Measurements from ENCODE around the gene GTF2F2.

Gene GTF2F2

DNA sequence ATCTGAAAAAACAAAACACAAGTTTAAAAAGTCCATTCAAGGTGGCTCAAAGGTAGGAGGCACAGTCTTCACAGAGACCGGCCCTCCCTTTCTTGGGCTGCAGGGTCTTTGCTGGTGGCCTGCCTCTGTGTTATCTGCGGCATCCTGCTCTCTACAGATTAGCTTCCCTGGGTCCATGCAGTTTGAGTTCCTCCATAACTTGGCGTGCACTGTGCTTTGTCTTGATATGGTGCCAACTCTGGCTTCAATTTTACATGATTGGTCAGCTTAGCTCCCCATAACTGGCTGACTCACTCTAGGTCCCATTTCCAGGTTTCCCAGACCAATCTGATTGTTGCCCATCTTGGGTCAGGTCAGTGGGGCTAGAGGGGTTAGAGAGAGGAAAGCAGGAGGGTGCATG, 178.9 kb downstream of the GTF2F2 start:
- TF ChIP-seq JUND (IDR thresholded peaks at IDR 0.05; ENCODE audit: low read depth) = no peak
- in situ Hi-C loops (cut with HindIII; ENCODE audit: low pct_unique_long_range_greater_than_20kb, low sequenced_read_pairs) = no loop called here
- no peak for DNase-seq (ENCODE audit: low read depth in 1 of 2, low spot score in 1 of 2)

DNA sequence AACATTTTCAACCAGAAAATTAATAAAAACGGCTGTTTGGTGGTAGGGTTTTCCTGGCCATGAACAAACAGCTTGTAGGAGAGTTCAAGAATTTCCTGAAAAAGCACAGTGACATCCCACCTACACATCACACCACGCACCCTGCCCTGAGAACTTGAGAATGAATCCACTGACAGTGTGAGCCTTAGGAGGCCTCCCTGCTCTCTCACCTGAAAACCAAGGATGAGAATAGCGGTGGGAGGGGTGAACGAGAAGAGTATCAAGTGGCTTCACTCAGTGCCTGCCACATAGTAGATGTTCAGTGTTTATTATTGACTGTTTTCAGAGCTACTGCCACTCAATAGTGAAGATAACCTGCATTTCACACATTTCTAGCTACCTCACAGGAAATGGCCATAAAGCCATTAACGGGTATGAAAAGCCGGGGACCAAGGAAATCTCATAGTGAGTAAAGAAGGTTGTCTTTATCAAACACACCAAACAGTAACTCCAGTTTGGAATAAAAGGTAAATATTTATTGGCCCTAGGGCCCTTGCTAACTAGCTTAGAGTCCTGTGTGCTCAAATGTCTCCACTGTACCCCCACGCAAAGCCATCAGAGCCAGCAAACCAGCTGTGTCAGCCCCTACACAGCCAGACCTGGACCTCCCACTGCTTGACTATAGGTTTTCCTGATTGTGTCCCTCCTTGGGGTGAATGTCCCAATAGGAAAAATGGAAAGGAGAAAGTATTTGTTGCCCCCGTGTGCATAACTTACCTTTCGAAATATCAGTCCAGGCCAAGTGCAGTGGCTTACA, 180.1 kb downstream of the GTF2F2 start:
- DNase-seq (ENCODE audit: low read depth in 1 of 2, low spot score in 1 of 2) = no peak
- TF ChIP-seq JUND (IDR thresholded peaks at IDR 0.05; ENCODE audit: low read depth) = no peak
- in situ Hi-C loops (cut with HindIII; ENCODE audit: low pct_unique_long_range_greater_than_20kb, low sequenced_read_pairs) = no loop called here

DNA sequence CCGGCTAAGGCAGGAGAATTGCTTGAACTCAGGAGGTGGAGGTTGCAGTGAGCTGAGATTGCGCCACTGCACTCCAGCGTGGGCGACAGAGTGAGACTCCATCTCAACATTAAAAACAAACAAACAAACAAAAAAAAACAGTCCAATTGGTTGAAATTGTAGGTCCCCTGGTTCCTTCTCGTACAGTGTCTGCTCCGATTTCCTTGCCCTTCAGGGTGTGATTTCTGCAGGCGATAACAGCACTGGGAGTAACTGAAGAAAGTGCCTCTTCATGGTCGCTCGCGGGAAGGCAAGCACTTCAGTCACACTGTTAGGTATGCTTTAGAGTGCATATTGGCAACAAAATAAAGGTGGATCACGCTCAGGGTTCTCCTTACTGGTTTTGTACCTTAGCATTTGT, 181.0 kb downstream of the GTF2F2 start:
- no peak for TF ChIP-seq JUND (IDR thresholded peaks at IDR 0.05; ENCODE audit: low read depth)
- in situ Hi-C loops (cut with HindIII; ENCODE audit: low pct_unique_long_range_greater_than_20kb, low sequenced_read_pairs) = no loop called here

DNA sequence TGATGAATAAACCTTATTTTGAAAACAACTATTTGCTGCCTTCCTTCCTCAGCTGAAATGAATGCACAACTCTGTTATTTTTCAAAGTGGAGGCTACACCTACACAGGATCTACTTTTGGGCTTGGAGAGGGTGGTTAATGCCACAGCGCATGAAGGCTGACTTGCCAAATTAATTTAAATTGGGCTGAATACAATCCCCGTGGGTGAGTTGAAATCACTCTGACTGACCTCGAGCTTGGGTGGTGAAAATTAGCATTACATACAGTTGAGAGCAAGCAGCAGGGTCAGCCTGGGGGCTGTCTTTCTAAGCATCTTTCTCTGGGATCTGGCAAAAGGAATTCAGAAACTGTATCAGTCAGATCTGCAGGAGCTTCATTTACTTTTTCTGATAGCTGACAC, 182.2 kb downstream of the GTF2F2 start:
- in situ Hi-C loops (cut with HindIII; ENCODE audit: low pct_unique_long_range_greater_than_20kb, low sequenced_read_pairs) = no loop called here
- TF ChIP-seq JUND (IDR thresholded peaks at IDR 0.05; ENCODE audit: low read depth) = no peak
- no peak for DNase-seq (ENCODE audit: low read depth in 1 of 2, low spot score in 1 of 2)

More for the DNA sequence above, 181.0 kb downstream of the GTF2F2 start:
- DNase-seq (ENCODE audit: low read depth in 1 of 2, low spot score in 1 of 2) = peak in 1 of 2 experiments; percentile 25

DNA sequence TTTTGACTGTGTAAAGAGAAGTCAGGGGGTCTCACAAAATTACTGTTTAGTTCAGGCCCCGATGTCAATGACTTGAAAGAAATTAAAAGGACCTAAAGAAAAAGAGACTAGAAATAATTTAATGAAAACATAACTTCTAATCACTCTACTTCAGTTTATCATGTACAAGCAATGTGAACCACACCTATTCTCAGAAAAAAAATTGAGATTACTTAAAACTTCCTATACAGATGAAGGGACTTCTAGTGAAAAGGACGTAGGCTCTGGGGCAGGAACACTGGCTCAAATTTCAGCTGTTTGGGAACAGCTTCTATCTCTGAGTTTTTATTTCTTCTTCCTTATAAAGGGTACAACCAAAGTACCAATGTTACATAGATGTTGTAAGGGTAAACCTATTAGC, 182.7 kb downstream of the GTF2F2 start:
- in situ Hi-C loops (cut with HindIII; ENCODE audit: low pct_unique_long_range_greater_than_20kb, low sequenced_read_pairs) = no loop called here
- TF ChIP-seq JUND (IDR thresholded peaks at IDR 0.05; ENCODE audit: low read depth) = no peak

DNA sequence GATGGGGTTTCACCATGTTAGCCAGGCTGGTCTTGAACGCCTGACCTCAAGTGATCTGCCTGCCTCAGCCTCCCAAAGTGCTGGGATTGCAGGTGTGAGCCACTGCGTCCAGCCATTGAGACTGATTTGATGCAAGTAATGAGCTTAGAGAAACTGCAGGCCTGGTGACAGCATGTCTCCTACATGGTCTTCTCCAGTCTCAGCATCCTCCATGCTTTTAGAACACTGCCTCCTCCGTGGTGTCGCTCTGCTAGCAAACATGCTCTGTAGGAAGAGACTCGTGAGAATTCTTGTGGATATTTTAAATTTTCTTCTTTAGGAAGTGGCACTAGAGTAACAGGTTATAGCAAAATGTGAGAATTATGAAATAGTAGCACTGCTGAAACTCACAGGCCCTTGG, 183.6 kb downstream of the GTF2F2 start:
- in situ Hi-C loops (cut with HindIII; ENCODE audit: low pct_unique_long_range_greater_than_20kb, low sequenced_read_pairs) = no loop called here
- TF ChIP-seq JUND (IDR thresholded peaks at IDR 0.05; ENCODE audit: low read depth) = no peak
- DNase-seq (ENCODE audit: low read depth in 1 of 2, low spot score in 1 of 2) = no peak

More for the DNA sequence above, 182.7 kb downstream of the GTF2F2 start:
- no peak for DNase-seq (ENCODE audit: low read depth in 1 of 2, low spot score in 1 of 2)

DNA sequence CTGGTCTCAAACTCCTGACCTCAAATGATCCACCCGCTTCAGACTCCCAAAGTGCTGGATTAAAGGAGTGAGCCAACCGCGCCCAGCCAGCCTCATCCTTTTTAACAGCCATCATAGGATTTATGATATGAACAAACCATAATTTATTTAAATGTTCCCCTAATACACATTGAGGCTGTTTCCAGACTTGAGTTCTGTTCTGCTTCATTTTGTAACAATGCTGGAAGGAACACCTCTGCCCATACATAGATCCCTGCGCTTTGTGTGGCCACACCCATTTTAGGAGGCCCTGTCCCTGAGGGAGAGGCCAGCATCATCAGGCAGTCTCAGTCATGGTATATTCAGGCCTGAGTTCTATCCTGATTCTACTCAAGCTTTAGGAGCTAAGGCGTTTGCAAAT, 184.8 kb downstream of the GTF2F2 start:
- in situ Hi-C loops (cut with HindIII; ENCODE audit: low pct_unique_long_range_greater_than_20kb, low sequenced_read_pairs) = no loop called here
- no peak for TF ChIP-seq JUND (IDR thresholded peaks at IDR 0.05; ENCODE audit: low read depth)
- no peak for DNase-seq (ENCODE audit: low read depth in 1 of 2, low spot score in 1 of 2)

DNA sequence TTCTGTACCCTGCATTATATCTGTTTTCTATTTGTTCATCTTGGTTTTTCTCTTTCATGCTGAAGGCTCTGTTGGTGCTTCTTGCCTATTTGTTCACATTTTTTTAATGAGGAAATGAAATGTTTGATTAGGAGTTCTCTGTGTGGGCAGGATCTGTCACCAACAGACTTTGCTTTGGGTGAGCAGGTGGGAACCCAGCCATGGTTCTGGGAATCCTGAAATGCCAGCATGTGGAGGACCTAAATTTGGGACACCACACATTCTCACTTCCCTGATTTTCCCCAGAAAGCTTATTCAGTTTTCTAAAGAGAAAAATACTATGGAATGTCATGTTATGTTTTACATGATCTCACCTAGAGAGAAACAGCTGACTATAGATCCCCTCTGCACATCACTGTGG, 186.7 kb downstream of the GTF2F2 start:
- no peak for DNase-seq (ENCODE audit: low read depth in 1 of 2, low spot score in 1 of 2)
- in situ Hi-C loops (cut with HindIII; ENCODE audit: low pct_unique_long_range_greater_than_20kb, low sequenced_read_pairs) = no loop called here
- no peak for TF ChIP-seq JUND (IDR thresholded peaks at IDR 0.05; ENCODE audit: low read depth)

DNA sequence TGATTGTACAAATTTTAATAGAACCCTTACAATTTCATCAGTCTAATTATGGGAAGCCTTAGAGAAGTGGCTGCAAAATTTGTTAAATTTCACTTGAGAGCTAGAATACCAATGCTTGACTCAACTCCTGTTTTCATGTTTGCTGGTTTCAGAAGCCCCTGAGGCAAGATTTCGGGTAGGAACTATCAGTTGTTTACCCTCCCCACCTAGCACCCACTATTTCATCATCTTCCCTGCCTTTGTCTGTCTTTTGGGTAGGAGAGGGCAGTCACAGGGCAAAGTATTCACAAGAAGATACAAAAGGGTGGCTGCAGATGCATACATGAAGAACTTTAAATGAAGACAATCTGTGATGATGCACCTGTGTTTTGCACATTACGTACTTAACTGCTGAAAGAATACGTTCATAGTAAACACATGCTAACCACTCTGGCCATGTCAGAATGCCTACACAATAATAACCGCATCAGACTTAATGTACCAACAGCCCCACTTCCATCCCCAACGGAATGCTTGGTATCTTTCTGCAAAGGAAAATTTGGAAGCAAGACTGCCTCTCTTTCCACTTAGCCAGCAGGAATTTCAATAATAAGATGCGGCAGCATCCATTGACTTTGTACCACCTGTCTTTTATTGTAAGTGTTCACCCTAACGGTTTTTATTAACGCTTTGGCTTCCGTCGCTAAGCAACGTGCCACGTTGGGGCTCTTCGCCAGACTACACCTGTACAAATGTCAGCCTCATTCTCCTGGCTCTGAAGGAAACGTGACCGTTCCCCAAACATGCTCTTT, 190.2 kb downstream of the GTF2F2 start:
- TF ChIP-seq JUND (IDR thresholded peaks at IDR 0.05; ENCODE audit: low read depth) = no peak
- DNase-seq (ENCODE audit: low read depth in 1 of 2, low spot score in 1 of 2) = no peak

DNA sequence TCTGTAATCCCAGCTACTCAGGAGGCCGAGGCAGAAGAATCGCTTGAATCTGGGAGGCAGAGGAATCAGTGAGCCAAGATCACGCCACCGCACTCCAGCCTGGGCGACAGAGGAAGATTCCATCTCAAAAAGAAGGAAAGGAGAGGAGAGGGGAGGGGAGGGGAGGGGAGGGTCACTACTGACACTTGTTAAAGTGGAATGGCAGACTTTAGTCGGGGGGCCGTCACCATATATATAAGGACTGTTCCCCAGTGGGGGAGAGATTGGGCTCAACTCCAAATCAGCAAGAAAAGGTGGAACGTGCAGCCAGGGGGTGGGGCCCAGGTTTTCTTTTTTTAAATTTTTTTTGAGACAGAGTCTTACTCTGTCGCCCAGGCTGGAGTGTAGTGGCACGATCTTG, 194.5 kb downstream of the GTF2F2 start:
- TF ChIP-seq JUND (IDR thresholded peaks at IDR 0.05; ENCODE audit: low read depth) = no peak
- in situ Hi-C loops (cut with HindIII; ENCODE audit: low pct_unique_long_range_greater_than_20kb, low sequenced_read_pairs) = no loop called here
- DNase-seq (ENCODE audit: low read depth in 1 of 2, low spot score in 1 of 2) = no peak

More for the DNA sequence above, 190.2 kb downstream of the GTF2F2 start:
- in situ Hi-C loops (cut with HindIII; ENCODE audit: low pct_unique_long_range_greater_than_20kb, low sequenced_read_pairs) = no loop called here

DNA sequence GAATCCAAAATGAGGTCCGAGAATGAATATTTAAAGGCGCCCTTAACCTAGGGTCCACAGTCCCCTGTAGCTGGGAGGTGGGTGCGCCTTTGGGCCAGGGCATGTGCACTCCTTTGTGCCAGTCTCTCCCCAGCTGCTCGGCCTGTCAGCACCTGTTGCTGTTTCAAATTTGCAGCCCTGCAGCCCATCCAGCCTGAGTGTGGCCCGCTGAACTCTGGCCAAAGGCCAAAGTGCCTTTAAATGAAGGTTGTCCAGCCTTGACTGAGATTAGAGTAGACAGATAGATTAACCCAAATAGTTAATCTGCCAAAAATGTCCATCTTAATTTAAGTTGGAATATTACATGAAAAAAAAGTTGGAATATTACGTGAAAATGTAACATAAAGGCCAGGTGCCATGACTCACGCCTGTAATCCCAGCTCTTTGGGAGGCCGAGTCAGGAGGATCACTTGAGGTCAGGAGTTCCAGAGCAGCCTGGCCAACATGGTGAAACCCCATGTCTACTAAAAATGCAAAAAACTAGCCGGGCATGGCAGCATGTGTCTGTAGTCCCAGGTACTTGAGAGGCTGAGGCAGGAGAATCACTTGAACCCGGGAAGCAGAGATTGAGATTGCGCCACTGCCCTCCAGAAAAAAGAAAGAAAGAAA, 195.3 kb downstream of the GTF2F2 start:
- in situ Hi-C loops (cut with HindIII; ENCODE audit: low pct_unique_long_range_greater_than_20kb, low sequenced_read_pairs) = no loop called here
- DNase-seq (ENCODE audit: low read depth in 1 of 2, low spot score in 1 of 2) = no peak
- TF ChIP-seq JUND (IDR thresholded peaks at IDR 0.05; ENCODE audit: low read depth) = no peak

DNA sequence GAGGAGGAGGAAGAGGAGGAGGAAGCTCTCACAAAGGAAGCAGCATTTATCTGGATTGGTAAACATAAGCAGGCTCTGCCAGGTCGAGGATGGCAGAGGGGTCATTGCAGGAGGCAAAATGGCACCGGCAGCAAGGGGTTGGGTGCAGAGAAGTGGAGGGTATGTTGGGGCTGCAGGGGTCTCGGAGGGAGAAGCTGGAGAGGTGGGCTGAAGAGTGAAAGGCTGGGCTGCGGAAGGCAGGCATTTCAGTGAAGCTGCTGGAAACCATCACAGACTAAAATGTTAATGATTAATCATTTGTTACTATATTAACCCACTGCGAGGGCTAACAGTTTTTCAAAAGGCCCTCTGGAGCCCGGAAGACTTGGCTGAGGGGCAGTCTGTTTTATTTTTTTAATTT, 196.0 kb downstream of the GTF2F2 start:
- DNase-seq (ENCODE audit: low read depth in 1 of 2, low spot score in 1 of 2) = no peak
- no peak for TF ChIP-seq JUND (IDR thresholded peaks at IDR 0.05; ENCODE audit: low read depth)
- in situ Hi-C loops (cut with HindIII; ENCODE audit: low pct_unique_long_range_greater_than_20kb, low sequenced_read_pairs) = no loop called here

DNA sequence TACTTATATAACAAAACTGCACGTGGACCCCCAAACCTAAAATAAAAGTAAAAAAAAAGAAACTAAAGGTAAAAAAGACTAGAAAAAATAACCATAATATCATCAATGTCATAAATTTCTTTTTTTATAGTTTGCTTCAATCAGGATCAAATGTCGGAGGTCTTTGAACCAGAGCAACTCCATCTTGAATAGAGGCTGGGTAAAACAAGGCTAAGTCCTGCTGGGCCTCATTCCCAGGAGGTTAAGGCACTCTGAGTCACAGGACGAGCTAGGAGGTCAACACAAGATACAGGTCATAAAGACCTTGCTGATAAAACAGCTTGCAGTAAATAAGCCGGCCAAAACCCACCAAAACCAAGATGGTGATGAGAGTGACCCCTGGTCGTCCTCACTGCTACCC, 196.7 kb downstream of the GTF2F2 start:
- no peak for DNase-seq (ENCODE audit: low read depth in 1 of 2, low spot score in 1 of 2)
- in situ Hi-C loops (cut with HindIII; ENCODE audit: low pct_unique_long_range_greater_than_20kb, low sequenced_read_pairs) = no loop called here
- TF ChIP-seq JUND (IDR thresholded peaks at IDR 0.05; ENCODE audit: low read depth) = no peak
